ENCODE measurements around the gene PLEKHG5.

Gene PLEKHG5

DNA sequence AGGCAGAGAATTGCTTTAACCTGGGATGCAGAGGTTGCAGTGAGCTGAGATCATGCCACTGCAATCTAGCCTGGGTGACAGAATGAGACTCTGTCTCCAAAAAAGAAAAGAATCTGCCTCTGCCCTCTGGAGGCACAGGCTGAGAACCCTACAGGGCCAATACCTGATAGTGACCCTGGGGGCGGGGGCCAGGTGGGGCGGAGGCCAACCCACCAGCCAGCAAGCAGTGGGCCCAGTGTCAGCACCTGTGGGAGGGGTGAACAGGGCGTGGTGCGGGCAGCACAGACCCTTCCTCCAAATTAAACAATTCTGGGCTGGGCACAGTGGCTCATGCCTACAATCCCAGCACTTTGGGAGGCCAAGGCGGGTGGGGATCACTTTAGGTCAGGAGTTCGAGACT lies 19.0 kb upstream of the PLEKHG5 start:
- no peak for DNase-seq (ENCODE audit: low read depth)

DNA sequence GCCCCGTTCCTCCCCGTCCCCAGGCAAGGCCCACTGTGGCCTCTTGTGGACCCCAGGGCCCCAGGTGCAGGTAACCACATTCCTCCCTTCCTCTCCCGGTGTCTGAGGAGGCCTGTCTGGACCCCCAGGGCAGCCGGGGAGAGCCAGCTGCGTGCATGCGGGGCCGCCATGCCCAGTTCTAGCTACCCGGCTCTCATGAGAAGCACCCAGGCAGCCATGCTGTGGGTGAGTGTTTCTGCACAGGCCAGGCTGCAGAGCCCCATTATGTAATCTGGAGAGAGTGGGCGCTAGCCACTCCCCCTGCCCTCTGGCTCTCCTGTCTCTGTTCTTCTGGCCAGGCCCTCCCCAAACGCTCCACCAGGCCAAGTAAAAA lies 18.4 kb upstream of the PLEKHG5 start:
- DNase-seq (ENCODE audit: low read depth) = no peak

DNA sequence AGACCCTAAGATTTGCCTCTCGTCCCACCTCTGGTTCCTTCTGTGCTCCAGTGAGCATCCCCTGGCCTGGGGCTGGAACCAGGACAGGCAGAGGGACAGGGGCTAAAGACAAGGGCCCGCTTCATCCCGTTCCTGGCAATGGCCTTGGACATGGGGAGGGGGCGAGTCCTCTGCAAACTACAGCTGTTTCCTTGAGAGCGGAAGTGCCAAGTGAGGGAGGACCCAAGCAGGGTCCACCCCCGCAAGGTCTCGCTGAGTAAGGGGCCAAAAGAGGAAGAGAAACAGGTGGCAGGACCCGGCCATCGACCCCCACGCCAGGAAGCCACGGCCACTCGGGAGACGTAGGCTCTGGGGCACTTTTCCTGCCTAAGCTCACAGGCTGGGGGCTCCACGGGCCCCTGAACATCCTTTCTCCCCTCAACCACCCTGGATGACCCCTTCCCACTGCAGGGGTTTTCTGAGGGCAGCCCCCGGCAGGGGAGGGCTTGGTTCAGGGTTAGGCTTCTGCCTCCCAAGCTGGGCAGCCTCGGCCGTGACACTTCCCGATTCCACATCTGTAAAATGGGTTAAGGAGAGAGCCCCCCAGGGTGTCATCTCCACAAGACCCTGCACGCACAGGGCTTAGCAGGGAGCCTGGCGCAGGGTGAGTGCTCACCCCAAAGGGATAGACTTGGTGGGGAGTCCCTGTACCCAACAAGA lies 17.9 kb upstream of the PLEKHG5 start:
- no peak for DNase-seq (ENCODE audit: low read depth)

DNA sequence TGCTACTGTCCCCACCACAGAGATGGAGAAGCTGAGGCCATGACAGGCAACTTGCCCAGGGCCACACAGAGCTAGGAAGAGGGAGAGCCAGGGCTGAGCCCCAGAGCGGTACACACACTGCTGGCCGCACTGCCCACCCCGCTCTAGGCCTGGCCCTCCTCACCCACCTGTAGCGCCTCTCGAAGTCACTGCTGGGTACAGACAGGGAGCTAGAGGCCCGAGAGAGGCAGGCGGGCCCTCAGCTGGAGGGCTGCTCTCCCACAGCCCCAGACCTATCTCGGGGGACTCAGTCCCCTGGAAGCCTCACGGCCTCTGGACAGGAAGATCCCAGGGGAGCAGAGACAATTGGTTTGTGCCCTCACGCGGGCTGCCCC lies 17.3 kb upstream of the PLEKHG5 start:
- no peak for DNase-seq (ENCODE audit: low read depth)

DNA sequence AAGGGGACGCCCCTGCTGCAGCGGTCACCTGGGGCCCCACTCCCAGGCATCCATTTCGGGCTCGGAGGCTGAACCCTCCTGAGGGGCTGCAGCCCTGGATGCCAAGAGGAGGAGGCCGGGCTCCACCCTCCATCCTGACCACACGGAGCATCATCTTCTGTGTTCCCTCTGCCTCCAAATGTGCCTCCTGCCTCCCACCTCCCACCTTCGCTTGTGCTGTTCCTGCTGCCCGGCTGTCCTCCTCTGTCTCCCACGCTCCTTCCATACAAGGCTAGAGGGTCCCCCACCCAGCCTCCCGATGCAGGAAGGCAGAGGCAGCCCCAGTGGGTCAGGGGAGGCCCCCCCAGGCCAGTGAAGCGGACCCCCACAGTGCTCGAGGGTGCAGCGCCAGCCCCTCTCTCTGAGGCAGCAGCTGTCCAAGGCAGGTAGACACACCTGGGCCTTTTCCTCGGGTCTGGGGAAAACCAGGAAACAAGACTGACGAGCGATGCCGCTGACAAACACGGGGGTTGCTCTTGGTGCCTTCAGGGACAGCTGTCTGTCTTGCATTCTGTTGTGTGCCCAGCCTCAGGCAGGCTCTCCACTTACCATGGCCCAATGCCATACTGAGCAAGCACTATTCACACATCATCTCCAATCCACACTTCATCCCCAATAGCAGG lies 16.8 kb upstream of the PLEKHG5 start:
- DNase-seq (ENCODE audit: low read depth) = no peak

DNA sequence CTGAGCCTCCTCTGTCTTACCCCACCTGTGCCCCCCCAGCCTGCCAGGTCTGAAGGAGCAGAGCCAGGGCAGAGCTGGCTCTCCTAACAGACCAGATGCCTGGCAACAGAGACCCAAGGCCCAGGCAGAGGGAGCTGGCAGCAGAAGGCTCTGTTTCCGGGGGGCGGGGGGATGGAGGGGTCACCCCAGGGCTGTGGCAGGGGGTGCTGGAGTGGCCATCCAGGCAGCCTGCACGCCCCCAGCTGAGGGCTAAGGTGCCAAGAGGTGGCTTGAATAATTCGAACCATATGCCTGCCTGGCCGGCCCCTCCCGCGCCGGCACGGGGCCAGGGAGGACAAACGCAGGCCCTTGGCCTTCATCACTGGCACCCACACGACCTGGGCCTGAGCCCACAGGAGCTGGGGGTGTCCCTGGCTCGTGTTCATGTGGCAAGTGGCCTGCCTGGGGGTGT lies 16.0 kb upstream of the PLEKHG5 start:
- DNase-seq (ENCODE audit: low read depth) = no peak

DNA sequence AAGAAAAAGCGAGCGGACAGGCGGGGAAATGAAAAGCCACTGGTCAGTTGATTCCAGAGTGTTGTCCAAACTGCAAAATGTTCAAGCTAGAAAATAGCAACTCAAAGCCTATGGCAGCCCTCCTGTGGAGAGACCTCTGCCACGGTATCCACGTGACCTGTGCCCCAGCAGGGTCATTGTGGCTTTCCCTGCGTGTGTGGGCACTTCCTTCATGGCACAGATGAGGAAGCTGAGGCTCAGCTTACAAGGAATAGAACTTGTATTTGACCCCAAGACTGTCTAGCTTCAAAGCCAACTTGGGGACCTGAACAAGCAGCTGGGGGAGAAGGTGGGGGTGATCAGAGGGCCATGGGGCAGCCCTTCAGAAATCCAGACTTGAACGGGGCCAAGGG lies 15.6 kb upstream of the PLEKHG5 start:
- no peak for DNase-seq (ENCODE audit: low read depth)

DNA sequence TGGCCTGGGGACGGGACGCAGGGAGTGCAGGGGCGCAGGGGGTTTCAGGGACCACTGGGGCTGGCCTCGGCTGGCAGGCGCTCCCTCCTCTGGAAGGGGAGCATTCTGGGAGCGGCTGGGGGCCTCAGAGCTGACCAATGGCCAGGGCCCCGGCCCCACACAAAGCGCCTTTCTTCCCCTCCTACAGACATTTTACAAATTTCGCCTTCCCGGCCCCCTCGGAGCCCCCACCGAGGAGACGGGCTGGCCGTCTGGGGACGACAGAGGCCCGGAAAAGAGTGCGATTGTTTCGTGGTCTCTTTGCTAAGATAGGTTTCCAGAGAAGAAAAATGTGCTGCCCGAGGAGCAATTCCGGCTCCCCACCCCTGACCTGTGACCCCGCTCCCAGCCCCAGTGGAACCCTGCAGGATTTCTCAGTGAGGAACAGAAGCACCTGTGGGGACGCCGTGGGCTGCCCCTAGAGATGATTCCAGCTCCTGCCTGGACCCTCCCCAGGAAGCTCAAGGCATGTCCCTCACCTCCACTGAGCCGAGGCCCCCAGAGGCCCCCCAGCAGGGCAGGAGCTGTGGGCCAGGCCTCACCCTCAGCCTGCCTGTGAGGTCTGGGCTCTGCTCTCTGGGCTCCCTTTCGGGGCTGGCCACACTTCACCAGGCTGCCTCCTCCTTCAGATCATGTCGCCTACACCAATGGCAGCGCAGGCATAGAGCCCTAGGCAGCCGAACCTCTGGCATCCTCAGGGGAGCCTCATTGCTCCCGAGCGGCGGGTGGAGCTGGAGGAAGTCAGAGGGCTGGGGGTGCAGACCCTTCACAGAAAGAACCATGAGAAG lies 15.0 kb upstream of the PLEKHG5 start:
- DNase-seq (ENCODE audit: low read depth) = no peak

DNA sequence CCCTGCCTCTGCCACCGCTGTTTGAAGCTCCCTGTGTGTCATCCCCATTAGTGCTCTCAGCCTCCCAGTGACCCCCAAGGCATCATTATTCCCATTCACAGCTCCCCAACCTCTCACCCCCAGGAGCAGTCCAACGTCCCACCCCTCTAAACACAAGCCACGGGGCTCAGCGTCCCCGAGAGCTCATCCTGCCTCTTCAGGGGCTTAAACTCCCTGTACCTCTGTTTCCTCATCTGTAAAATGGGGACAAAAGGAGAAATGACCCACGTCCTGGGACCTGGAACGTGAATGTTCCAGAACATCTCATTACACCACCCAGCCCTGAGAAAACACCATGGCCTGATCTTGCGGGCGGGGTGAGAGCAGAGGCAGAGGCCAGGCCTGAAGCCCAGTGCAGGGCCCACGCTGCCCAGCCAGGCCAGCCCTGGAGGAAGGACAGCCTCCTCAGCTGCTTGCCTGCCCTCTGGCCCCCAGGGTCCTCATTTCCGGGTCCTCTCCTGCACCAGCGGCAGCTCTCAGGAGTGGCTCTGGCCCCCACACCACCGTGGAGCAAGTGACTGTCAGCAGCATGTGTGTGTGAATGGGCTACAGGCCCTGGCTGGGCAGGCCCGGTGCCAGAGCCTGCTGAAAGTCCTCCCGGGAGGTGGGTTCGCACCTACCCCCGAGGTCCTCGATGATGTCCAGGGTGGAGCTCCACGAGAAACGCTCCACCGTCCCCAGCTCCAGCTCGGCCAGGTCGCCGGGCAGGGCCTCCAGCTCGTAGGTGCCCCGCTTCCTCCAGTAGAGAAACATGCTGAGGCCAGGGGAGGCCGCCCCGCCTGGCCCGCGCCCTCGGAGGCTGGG lies 14.1 kb upstream of the PLEKHG5 start:
- DNase-seq (ENCODE audit: low read depth) = no peak

DNA sequence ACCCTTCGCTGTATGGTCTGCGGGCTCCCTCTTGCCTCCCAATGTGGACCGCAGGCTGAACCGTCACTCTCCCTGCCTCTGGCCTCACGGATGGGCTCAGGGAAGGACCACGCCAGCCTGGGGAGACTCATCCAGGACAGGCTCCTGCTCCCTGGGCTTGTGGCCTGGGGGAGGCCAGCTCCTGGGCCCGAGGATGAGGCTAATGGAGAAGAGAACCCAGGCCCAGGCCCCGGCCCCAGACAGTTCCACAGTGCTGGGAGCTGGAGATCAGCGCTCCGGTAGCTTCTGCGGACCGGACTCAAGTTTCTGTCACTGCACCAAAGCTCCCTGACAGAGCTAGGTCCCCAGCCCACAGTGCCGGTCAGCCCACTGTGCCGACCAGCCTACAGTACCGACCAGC lies 13.4 kb upstream of the PLEKHG5 start:
- DNase-seq (ENCODE audit: low read depth) = no peak

DNA sequence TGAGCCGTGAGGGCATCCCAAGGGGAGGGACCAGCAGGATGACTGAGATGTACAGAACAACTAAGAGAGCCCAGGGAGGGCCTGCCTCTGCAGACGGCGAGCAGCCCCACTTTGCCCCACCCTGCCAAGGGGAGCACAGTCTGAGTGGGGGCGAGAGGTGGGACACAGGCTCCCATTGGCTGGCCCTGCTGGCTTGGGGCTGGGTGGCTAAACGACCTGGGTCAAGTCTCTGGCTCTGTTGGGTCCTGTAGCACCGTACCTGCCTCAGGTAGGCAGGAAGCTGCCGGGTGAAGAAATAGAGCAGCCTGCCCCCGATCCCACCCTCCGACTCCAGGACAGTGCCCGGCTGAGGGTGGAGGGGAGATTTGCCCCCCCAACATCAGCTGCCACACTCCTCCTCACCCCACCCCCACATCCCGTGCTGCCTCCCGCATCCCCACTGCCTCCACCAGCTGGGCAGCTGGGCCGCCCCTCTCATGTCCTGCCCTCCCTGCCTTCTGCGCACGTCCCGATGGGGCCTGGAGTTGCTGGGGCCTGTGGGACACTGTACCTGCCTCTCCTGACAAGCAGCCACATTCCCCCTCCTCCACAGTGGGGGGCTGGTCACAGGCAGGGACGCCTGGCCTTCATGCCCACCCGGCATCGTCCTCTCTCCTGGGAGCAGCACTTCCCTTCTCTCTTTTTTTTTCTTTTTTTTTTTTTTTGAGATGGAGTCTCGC lies 12.6 kb upstream of the PLEKHG5 start:
- DNase-seq (ENCODE audit: low read depth) = no peak

DNA sequence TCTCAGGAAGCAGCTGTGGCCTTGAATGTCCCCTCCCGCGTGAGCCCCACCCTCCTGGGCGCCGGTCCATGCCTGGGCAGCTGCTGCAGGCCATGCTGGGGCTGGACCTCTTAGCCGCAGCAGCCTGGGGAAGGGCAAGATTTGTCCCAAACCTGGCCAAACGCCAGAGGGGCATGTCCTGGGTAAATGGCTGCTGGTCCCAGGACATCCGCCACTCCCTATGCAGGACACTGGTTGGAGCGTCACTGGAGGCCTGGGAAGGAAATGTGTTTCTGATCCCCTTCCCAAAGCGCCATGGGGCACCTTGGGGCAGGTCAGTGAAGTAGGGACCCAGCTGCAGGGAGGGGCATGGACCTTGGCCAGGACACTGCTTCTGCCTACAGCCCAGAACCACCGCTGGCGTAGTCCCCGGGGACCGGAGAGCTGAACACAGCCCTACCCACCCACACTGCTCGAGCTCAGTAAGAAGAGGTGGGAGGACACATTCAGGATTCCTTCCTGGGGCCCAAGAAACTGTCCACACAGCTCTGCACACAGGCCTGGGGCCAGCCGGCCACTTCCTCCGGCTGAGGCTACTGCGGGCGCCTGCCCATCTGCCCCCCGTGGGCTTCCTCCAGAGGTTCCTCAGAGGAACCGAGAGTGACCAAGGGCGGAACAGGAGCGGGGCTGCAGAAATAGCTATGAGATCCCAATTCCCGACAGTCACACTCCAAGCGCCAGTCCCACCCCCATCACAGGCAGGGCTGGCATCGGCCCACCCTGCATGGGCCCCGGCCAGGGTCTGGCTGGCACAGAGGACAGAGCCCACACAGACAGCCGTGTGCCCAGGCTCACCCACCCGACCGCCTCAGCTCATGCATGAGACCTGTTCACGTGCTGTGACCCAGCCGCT lies 10.8 kb upstream of the PLEKHG5 start:
- DNase-seq (ENCODE audit: low read depth) = no peak

DNA sequence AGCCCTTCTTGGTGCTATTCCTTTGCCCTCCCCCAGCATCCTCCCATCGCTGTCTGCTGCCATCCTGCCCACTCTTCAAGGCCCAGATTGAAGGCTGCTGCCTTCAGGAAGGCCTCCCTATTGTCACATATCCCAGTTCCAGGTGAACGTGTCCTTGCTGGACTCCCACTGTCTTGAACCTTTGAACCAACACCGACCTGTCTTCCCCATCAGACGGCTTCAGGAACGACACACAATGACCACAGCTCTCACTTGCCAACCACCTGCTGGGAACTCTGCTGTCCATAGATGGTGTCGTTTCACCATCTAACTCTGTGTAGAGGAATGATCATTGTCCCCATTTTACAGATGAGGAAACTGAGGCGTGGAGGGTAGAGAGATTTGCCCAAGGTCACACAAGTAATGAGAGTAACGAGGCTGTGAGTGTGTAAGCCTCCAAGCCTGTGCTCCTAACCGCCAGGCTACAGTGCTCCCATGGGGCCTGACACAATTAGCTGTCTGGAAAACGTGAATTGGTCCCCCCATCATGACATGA lies 9.9 kb upstream of the PLEKHG5 start:
- DNase-seq (ENCODE audit: low read depth) = no peak

DNA sequence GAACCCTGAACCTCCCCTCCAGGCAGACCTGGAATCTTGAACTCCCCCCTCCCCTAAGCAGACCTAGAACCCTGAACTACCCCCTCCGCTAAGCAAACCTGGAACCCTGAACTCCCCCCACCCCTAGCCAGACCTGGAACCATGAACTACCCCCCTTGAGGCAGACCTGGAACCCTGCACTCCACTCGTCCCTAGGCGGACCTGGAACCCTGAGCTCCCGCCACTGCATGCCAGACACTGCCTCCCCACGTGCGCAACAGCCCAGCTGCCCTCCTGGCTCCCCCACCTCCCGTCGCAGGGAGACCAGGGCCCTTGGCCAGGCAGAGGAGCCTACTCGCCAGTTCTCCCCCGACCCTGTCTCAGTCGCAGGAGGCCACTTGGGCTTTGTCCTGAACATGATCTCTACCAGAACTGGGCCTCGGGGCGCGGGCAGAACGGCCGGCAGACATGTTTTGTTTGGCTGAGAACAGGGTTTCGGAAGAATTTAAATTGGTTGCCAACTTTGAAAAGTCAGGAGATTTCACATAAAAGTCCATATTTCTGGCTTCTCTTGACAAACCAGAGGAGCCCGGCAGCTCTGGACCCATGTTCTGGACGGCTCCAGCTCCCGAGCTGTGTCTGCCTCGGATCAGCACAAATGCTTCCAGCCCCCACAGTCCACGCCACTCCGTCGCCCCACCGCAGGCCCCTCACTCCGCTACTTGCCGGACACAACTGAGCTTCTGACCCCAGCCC lies 9.2 kb upstream of the PLEKHG5 start:
- no peak for DNase-seq (ENCODE audit: low read depth)

DNA sequence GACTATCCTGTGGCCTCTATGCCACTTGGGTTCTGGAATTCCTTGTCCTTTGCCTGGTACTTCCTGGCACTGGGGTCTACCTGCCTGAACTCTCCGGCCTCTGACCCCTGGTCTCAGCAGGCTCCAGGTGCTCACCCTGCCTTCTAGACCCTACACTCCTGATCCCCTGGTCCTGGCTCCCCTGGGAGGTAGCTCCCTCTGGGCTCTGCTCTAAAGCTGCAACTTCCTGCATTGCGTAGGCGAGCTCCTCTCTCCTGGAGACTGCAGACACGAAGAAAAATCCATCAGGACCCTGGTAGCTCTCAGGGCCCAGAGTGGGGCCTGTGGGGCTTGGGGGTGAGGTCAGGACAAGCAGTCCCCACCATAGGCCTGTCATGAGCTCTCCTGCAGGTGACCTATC lies 7.8 kb upstream of the PLEKHG5 start:
- DNase-seq (ENCODE audit: low read depth) = no peak

DNA sequence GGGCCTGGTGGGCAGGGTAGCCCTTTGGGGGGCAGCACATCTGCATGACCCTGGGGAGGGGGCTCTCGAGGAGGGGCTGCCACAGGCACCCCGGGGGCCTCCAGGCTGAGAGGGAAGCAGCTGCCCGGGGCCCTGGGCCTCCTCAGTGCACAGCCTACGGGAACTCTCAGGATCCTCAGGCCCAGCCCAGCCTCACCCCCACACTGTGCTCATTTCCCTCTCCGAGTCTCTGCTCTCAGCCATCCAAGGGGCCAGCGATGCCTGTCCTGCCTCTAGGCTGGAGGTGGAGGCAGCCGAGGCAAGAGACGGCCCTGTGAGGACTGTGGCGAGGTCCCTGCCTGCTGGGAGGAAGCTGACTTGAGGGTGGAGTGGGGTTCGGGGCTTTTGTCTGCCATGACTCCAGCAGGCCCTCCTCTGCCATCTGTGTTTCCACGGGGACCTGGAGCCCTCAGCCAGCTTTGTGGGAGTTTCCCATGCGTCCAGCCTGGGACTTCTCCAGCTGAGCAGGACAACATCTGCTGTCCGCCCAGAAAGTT lies 7.2 kb upstream of the PLEKHG5 start:
- DNase-seq (ENCODE audit: low read depth) = no peak

DNA sequence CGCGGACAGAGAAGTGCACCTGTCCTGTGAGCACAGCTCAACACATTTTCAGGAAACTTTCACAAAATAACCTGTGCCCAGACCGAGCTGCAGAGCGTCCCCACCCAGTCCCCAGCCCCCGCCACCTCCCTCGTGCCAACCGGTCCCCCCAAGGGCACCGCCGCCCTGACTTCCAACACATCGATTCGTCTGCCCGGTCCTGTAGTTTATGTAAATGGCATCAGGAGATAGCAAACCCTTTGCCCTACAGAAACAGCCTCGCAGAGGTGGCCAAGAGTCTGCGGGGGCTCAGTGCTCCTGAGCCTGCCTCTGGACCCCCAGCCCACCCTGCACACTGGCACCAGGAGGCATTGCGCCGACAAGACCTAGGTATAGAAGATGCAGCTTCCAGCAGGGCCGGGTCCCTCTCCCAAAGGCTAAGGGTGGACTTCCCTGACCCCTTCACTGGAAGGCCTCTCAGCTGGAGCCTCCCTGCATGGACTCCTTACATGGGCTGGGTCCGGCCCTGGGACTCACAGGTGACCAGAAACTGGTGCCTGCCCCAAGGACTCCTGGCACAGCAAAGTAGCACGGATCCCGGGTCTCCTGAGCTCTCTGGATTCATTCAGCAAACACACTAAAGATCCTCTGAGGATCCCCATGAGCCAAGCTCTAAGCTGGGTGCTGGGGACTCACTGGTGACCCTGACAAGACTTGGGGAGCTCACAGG lies 6.6 kb upstream of the PLEKHG5 start:
- DNase-seq (ENCODE audit: low read depth) = no peak

DNA sequence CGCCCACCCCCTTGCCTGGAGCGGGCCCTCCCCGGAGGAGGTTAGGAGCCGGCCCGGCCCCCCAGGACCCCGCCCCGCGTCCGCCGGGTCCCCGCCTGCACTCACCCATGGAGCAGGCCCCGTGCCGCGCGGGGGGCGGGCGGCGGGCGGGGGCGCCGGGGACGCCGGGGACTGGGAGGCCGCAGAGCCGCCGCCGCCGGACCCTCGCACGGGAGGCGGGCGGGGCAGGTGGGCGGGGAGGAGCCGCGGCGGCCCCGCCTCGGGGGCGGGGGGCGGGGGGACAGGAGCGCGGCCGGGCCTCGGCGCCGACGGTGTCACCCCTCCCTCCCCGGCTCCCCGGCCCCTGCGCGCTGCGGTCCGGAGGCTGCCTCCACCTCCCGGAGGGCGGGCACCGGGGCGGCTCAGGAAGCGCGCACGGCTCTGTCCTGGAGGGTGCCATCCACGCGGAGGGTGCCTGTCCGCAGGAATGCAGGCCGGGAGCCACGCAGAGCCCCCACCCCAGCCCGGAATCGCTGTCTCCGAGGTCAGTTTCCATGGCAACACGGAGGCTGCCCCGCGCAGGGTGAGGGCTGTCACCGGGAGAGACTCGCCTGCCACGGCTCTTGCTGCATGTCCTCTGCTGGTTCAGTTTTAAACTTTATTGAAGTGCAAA lies 5.9 kb upstream of the PLEKHG5 start:
- DNase-seq (ENCODE audit: low read depth) = no peak

Measured in GM04503 (cell line).